Measurements from ENCODE around the gene ZNF511.

Gene ZNF511

GRCh38 chr10:133358925-133359310 lies 50.2 kb downstream of the ZNF511 start:
- DNase-seq (ENCODE audit: extremely low read depth, low read depth): no peak
- no peak overlapping the region for H3K4me3 ChIP-seq (replicated peaks; ENCODE audit: low read depth, low read length)
- TF ChIP-seq CTCF (IDR thresholded peaks at IDR 0.05; ENCODE audit: low read depth, low read length, missing control alignments): no peak

- H3K4me3 ChIP-seq (replicated peaks; ENCODE audit: low read depth, low read length): no peak overlapping the region
- no peak for TF ChIP-seq CTCF (IDR thresholded peaks at IDR 0.05; ENCODE audit: low read depth, low read length, missing control alignments)
- DNase-seq (ENCODE audit: extremely low read depth, low read depth): no peak
Measured at GRCh38 chr10:133359554-133359971, 50.8 kb downstream of the ZNF511 start.

- no peak overlapping the region for H3K4me3 ChIP-seq (replicated peaks; ENCODE audit: low read depth, low read length)
- TF ChIP-seq CTCF (IDR thresholded peaks at IDR 0.05; ENCODE audit: low read depth, low read length, missing control alignments): no peak
- no peak for DNase-seq (ENCODE audit: extremely low read depth, low read depth)
Measured at GRCh38 chr10:133359972-133360610, 51.4 kb downstream of the ZNF511 start.

- TF ChIP-seq CTCF (IDR thresholded peaks at IDR 0.05; ENCODE audit: low read depth, low read length, missing control alignments): no peak
- DNase-seq (ENCODE audit: extremely low read depth, low read depth): no peak
- H3K4me3 ChIP-seq (replicated peaks; ENCODE audit: low read depth, low read length): no peak overlapping the region
Measured at GRCh38 chr10:133361227-133361626, 52.5 kb downstream of the ZNF511 start.

- TF ChIP-seq CTCF (IDR thresholded peaks at IDR 0.05; ENCODE audit: low read depth, low read length, missing control alignments): no peak
- no peak overlapping the region for H3K4me3 ChIP-seq (replicated peaks; ENCODE audit: low read depth, low read length)
- no peak for DNase-seq (ENCODE audit: extremely low read depth, low read depth)
Measured at GRCh38 chr10:133361773-133362441, 53.2 kb downstream of the ZNF511 start.

All from HFF-Myc (cell line).